LoVo (cell line): Measurements from ENCODE around the gene CHGA.

ENCODE experiments used
- DNase-seq: peaks from one replicate; pipeline ENCODE4 v3.0.0-alpha.2; 2016; ENCODE audit warnings: low spot score

The CHGA gene

DNA sequence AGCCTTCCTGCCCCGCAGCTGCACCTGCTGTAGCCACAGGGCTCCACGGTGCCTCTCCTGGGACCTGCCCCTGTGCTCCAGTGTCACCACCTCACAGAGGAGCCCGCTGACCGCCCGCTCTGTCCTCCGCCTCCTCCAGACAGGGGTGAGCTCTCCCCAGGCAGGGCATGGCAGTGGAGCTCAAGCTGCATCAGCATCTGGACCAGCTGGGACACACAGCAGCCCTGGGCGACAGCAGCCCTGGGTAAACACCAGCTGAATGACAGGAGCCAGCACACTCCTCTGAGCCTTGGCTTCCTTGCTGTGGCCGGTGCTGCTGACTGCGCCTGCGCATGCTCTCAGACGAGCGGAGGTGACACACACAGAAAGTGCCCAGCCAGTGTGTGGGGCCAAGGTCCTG lies 22.0 kb downstream of the CHGA start:
- no peak for DNase-seq

DNA sequence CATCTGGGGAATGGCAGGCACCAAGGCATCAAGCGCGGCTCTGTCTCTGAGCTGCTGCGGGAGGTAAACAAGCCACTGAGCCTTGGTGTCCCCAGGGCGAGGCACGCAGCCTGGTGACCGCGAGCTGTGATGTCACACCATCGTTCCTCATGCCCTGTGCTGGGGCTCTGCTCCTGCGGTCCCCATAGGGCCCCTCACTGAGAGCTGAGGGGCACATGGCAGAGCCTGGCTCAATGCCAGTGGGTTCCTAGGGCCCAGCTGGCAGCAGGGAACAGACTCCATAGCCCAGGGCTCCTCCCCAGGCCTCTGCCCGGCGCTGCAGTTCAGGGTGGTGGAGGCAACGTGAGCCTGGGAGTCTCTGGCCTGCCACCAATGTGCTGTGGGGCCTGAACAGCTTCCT lies 22.6 kb downstream of the CHGA start:
- no peak for DNase-seq

DNA sequence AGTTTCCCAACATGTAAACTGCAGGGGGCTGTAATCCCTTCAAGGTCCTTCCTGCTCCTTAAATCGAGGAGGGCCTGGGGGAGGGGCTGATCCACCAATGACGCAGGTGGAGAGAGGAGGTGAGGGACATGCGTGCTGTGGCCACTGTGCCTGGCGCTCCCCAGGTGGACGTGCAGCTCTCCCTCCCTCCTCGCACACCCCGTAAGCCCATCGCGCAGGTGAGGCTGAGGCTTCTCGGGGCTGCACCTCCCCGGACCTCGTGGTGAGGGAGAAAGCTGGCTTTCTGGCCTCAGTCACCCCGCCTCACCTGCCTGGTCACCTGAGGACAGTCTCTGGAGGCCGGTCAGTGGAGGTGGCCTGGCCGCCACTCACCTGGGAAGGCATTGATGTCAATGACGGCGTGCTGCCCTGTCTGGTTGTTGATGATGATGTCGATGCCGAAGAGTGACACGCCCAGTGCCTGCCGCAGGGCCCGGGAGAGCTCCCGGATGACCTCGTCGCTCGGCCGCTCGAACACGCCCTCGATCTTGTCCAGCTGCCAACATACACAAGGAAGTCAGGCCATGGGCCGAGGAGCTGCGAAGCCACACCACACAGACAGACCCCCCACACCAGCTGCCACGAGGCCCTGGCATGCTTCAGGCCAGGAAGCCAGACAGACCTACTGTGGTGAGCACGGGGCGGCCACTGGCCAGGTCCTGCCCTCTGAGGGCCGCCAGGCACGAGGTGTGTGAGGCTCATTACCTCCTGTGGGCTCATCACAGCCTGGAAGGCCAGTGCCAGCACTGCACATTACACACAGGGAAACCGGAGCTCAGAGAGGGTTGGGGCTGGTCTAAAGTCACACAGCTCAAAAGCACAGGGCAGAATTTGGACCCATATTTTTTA lies 23.3 kb downstream of the CHGA start:
- peak; percentile 83 for DNase-seq

DNA sequence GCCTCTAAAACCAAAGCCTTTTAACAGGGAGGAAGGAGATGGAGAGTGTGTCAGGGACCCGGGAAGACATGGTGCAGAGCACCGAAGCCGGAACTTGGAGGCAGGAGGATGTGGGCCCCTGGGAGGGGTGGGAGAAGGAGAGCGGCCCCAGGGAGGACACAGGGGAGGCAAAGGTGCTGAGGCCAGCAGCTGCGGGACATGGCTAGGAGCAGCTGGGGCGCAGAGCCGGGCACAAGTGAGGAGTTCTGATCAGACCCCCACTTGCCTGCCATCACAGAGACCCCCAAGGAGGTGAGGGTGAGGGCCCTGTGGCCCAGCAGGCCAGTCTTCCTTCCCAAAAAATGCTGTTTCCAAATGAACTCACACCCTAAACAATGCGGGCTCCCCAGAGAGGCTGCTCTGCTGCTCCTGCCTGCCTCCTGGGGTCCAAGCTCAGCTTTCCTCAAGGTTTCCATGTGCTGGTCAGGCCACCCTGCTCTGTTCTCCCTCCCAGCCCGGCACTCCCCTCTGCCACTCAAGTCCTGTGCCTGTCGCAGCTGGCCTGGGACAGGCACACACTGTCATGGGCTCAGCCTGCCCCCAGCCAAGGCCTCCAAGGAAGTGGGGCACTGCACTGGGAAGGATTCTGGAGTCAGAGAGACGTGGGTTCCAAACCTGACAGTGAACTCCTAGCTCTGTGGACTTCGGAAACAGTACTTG lies 24.0 kb downstream of the CHGA start:
- DNase-seq, result no peak

DNA sequence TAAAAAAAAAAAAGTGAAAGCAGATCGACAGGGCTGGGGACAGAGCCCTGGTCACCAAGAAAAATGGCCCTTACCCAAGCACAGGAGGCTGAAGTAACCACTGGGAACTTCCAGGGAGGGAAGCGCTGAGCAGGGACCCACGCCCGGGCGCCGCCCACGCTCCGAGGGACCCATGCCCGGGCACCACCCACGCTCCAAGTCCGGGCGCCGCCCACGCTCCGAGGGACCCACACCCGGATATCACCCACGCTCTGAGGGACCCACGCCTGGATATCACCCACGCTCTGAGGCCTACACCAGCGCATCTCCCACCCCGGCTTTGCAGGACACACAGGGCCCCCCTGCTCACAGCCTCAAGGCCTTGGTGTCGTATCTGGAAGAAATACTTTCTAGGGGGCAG lies 25.7 kb downstream of the CHGA start:
- no peak for DNase-seq

DNA sequence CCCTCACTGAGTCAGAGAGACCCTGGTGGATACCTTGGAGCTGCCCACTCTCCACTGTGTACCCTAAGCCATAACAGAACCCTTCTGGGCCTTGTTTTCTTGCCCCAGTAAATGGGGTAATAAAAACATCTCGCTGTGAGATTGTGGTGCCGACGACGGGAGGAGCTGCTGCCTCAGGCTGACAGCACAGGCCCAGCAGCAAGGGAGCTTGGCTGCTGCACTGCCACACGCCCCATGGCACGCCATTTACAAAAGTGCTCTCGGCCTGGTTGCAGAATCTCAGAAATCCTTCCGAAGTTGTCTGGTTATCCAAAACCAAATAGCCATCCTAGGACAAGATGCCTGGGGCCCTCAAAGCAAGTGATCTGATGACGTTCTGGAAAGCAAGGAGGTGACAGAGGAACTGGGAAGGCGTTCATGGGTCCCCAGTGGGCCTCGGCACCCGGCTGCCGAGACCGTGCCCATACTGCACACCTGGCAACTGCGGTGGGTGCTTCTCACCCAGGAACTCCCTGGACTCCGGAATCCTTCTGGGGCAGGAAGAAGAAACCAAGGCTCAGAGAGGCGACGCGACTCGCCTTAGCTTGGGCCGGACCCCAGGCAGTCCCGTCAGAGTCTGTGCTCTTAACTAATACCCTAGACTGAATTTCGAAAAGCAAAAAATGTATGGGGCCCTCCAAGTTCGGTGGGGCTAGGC lies 26.7 kb downstream of the CHGA start:
- DNase-seq, result no peak

DNA sequence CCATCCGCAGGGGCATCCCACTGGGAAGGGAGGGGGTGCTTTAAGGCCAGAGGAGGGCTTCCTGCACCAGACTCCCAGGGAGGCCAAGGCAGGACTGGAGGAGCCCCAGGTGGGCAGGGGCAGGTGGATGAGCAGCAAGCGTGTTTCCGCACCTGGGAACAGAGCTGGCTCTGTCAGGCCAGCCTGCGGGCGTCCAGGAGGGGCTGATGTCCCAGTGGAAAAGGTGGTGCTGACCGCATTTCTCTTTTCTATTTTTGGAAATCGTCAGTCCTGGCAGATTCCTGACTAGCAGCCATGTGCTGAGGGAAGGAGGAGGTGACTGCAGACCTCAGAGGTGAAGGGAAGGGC lies 27.2 kb downstream of the CHGA start:
- no peak for DNase-seq

DNA sequence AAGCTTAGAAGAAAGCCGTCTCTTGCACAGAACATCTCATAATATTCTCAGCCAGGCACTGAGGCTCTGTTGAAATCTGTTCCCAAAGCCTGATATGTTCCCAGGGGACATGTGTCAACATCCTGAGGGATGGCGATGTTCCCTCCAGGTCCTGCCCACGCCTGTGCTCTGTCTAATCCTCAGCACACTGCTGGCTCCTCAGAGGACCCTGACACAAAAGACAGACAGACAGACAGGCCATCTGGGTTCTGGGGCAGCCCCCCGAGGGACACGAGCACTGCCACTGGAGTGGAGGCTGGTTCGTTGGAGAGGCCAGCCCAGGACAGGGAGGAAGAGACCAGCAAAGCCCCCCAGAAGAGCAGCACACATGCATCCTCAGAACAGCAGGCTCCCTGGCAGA lies 27.8 kb downstream of the CHGA start:
- DNase-seq, result no peak

DNA sequence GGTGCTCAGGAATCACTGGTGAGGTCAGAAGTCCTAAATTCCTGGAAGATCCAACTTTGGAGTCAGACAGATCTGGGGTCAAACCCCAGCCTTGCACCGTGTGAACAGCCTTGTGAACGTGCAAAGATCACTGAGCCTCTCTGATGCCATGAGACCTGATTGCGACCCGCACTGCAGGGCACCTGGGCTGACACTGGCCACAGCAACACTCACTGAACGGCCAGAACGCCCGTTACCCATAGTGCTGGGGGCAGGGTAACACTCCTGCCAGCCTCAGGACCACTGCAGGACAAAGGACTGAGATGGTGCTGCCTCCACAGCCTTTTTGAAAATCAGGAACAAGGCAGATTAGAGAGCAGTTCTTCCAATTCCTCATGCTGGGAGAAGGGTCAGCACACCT lies 28.3 kb downstream of the CHGA start:
- DNase-seq, result no peak

DNA sequence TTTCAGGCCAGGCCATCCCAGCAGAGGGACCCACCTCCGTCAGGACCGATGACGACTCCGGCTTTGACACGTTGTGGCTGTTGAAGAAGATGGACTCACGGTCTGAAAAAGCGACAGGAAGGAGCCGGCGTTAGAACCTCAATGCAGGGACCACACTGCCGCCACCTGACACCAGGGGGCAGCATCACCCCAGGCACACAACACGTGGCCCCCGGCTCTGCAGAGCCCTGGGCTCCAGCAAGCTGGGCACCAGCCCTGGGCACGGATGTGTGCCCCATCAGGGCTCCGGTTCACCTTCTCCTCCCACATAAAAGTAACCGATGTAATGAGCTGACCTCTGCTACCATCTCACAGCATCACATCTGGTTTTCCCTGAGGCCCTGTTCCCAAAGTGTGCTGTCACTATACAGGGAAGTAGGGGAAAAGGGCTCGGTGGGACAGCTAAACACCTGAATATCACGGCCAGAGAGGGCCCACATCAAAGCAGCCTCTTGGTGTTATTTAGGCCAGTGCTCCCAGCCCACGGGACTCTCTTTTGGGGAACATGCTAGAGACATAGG lies 29.0 kb downstream of the CHGA start:
- peak; percentile 54 for DNase-seq

DNA sequence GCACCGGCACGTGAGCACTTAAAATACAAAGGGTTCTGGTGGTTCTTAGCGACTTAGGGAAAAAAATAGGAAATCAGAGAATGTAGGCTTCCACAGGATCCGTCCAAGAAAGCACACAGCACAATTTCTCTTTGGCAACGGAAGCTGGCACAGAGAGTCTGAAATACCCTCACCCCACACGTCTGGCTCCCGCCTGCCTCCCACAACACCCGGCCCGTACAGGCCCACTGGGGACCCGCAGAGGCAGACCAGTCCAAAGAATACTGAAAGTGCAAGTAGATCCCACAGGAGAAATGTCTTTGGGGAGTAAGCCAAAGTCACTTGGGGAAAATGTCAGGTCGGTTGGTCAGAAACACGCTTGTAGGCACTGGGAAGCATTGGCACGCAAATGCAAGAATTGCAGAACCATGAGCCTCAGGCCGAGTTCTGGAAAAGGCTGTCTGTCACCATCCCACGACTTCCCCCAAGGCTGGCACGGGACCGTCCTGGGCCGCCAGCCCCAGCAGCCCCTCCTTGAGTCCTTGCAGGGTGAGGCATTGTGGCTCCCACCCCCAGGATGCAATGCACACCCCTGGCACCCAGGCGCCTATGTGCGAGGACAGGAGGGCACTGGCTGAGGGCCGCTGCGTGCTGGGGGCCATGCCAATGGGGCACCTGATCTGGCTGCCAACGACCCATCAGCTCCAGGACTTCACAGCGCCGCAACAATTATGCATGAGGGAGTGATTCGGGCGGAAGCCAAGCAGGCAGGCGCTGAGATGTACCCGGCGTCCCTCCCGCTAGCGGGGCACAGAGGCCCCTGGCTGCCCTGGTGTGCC lies 29.7 kb downstream of the CHGA start:
- DNase-seq, result no peak

DNA sequence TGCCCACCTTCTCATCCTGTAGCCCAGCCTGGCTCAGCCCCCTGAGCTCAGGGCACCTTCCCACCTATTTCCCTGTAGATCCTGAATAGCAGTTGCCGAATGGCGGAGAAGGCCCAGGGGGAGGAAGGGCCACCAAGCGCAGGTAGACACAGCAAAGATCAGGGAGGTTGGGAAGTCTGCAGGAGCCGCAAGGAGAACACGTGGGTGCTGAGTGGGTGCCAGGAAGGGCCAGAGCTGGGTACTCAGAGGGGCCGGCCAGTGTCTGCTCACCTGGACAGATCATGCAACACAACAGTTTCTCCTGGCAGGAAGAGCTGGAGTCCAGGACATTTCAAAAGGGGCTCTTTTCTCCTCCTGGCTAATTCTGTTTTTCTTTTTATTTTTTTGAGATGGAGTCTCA lies 30.6 kb downstream of the CHGA start:
- no peak for DNase-seq

DNA sequence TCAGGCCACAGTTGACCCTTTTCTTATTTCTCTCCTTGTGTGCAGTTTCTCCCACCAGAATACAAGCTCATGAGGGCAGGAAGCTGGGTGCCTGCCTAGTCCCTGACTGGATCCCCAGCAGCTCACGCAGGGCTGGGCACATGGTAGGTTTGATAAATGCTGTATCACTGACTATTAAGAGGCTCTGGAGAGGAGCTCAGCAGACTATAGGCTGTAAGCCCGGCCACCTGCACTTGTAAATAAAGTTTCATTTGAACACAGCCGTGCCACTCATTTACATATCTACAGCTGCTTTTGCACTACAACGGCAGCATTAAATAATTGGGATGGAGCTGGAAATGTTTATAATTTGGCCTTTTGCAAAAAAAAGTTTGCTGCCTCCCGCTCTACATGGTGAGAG lies 32.0 kb downstream of the CHGA start:
- DNase-seq, result no peak

DNA sequence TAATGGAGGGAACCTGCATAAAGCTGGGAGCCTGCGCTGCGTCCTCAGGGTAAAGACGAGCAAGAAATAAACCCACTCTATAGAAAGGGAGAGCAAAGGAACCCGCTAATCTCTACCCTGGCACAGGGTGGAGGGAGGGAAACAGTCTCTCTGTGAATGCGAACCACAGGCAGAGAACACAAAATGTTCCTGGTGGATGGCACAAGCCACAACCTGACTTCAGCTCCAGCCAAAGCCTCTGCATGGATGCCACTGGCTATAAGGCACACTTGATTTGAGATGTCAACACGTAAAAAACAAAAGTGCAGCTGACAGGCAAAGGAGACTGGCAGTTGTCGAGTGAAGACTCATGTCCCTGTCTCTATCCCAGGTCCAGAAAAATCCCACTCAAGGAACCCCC lies 32.4 kb downstream of the CHGA start:
- no peak for DNase-seq

DNA sequence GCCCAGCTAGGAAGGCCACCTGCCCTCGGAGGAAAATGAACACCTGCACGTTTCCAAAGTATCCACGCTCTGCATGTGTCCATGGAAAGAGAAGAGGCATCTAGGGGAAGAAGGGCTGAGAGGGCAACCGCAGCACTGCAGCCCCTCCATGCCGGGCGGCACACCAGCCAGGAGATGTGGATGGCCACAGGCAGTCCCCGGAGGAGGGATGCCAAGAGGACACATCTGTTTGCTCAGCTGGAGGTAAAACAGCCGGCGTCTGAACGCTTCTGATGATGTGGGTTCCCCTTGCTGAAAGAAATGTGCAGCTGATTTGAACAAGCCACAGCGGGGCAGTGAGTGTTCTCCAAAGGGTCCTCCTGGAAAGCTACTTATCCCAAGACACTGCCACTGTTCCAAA lies 34.0 kb downstream of the CHGA start:
- no peak for DNase-seq

DNA sequence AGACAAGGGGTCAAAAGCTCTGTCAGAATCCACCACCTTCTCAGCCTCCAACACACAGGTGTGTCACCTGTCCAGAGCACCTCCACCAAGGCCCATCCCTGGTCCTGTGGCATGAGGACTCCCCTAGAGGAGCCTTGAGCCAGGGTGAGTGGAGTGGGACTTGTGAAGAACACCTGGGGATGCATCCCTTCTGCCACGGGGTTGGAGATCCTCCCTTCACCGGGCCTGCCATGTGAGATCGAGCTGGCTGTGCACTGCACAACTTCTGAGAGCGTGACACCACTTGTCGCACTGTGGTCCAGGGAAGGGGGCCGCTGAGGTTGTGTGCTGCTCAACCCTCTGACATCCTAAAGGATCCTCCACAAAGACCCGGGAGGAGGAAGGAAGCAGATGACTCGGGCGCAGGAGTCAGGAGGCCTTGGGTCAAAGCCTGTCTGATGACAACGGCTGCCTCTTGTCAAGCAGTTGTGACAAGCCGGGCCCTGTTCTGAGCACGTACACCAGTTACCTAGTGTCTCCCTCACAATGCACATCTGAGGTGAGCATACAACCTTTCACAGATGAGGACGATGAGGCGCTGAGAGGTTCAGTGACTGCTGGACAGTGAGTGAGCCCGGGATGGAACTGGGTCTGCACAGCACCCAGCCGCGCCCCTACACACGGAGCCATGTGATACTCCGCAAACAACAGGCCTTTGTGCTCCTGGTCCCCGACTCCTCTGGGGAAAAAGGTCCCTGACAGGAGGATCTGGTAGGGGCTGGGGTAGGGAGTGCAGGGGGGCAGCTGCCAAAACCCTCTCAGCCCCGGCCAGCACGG lies 35.6 kb downstream of the CHGA start:
- no peak for DNase-seq

DNA sequence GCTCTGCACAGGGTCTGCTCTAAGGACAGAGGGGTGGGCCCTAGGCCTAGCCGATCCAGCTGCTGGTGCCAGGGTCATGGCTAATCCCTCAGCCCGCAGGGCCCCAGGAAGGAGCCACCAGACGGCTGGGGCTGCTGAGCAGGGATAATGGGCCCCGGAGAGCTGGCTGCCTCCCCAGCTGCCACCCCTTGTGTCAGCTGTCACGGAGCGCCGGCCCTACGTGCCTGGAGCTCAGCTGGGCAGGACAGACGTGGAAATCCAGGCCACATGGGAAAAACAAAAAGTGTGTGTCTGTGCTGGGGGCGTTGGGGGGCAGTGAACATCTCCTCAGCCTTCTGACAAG lies 36.2 kb downstream of the CHGA start:
- no peak for DNase-seq

DNA sequence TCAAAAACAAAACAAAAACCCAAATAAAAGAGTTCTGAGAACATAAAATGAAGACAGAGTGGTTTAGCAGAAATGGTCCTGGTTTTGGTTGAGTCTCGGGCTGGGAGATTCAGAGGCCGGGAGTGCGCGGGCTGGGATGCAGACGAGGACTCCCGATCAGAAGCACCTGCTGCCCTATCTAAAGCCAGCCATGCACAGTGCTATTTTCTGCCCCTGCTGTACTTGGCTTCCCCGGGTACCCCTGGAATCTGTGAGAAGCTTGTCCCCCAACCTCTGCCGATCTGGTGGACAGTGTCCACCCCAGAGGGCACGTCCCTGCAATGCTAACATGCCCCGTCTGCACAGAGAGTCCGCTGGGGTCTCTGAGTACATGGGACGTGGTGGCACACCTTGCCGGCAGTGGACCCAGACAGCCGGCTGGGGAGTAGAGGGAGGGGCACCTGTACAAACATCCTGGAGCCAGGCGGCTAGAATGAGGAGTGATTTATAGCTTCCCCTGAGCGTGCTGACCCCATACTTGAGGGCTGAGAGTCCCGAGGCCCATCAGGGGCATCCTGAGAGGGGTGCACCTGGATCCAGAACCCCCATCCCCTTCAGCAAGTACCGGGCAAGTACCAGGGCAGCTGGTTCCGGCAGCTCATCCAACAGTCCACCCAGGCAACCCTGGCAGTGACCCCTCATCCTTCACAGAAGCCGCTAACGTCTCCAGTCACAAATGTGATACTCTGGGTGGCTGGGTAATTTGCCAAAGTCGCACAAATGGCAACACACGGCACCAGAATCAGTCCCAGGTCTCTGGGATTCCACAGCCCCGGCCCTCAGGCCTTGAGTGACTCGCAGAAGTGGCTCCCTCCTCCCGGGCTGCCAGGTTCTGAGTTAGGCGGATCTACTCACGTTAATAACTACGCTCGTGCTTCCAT lies 37.1 kb downstream of the CHGA start:
- no peak for DNase-seq

DNA sequence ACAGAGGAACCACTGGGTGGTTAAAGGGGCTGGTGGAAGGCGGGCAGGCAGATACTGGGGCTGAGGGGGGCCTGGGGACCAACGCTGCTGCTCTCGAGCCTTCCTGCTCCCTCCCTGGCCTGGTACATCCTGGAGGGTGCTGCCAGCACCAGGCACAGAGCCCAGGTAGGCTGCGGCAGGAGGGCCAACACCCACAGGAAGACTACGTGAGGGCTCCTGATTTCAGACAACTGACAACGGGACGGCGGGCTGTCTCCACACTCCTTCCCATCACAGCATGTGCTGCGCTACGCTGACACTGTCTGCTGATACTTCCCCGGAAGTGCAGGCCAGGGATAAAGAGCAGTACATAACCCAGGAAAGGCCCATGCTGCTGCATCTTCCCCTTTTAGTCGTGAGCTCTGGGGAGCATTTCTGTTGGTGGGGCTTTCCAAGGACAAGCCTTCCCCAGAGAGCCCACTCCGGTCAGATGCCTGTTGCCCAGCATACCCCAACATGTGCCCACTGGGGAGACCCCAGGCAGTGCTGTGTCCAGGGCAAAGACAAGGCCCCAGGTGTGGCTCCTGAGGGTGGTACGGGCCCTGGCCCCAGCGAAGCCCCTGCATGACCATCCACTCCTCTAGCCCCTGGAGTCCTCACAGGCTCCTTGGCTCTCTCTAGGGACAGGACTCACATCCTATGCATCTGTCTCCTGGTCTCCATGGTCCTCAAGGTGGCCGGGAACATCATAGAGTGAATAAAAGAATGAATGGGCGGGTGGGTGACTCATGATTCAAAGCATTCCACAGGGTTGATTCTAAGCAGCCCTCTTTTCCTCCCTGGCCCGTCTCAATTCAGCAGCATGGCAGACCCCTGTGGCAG lies 38.0 kb downstream of the CHGA start:
- DNase-seq, result no peak
